Activated T-cell treated with anti-CD3 and anti-CD28 coated beads, Interleukin-2, amount 50 U/mL, for 4 hours (primary cell): Measurements from ENCODE around the gene ATP8A2. TPM values are rescaled to one million over a fixed set of nuclear protein-coding genes. Genes with fewer than 3 reads are reported as not detected.
A peak's percentile ranks its signal among the peaks of the same experiment; 100 is the strongest.
"Not testable (repeated sequence)": the region's sequence is repeated elsewhere in the genome, so short reads cannot be mapped to it uniquely, and the experiment has no call there.

Experiments used
- ATAC-seq, 2 donors: fragments of 200-7000 bp; cut with Tn5 transposase; one replicate each; pipeline ENCODE4 v1.10.0; 2021
- DNase-seq: peaks from one replicate; pipeline ENCODE4 v3.0.0-alpha.2; 2020
- H3K27me3 Mint-ChIP-seq: one replicate; pipeline ENCODE4 v1.8.0; 2021; ENCODE audit warnings: low read depth, mixed read lengths
- H3K36me3 Mint-ChIP-seq: one replicate; pipeline ENCODE4 v1.8.0; 2022; ENCODE audit warnings: mixed read lengths; ENCODE audit not compliant: insufficient read depth
- H3K4me1 Mint-ChIP-seq: one replicate; pipeline ENCODE4 v1.8.0; 2021; ENCODE audit warnings: low read depth, mixed read lengths
- H3K4me3 Mint-ChIP-seq: one replicate; pipeline ENCODE4 v1.8.0; 2021; ENCODE audit warnings: mild to moderate bottlenecking, moderate library complexity, mixed read lengths
- H3K9me3 Mint-ChIP-seq: one replicate; pipeline ENCODE4 v1.8.0; 2021; ENCODE audit warnings: mixed read lengths
- total RNA-seq, 3 donors: library from RNA; stranded (reverse); gene quantifications; one replicate each; pipeline ENCODE4 v1.2.1, GENCODE V29; 2021

ATP8A2 gene
- total RNA-seq, 3 donors from 2014 or later, result 0.22 to 0.56 (median 0.50) TPM

GRCh38 chr13:25802579-25802978 lies 430.8 kb downstream of the ATP8A2 start:
- ATAC-seq, result no peak
- H3K9me3 Mint-ChIP-seq, result peaks cover 10% of the 10 kb centered on the region
- no peak overlapping the region for H3K4me3 Mint-ChIP-seq
- peaks cover 3% of the 10 kb centered on the region for H3K4me1 Mint-ChIP-seq
- H3K27me3 Mint-ChIP-seq, result peaks cover 5% of the 10 kb centered on the region
- no peak for DNase-seq
- H3K36me3 Mint-ChIP-seq, result no peaks in the 10 kb centered on the region

GRCh38 chr13:25803641-25804040 lies 431.9 kb downstream of the ATP8A2 start:
- H3K4me3 Mint-ChIP-seq, result no peak overlapping the region
- H3K9me3 Mint-ChIP-seq, result peaks cover 10% of the 10 kb centered on the region
- ATAC-seq (no peak), DNase-seq (no peak)
- peaks cover 3% of the 10 kb centered on the region for H3K4me1 Mint-ChIP-seq
- H3K27me3 Mint-ChIP-seq, result peaks cover 5% of the 10 kb centered on the region
- no peaks in the 10 kb centered on the region for H3K36me3 Mint-ChIP-seq

GRCh38 chr13:25806264-25806974 lies 434.6 kb downstream of the ATP8A2 start:
- Mint-ChIP-seq H3K9me3 (peaks cover 10% of the 10 kb centered on the region), H3K4me1 (peaks cover 3% of the 10 kb centered on the region), H3K27me3 (peaks cover 12% of the 10 kb centered on the region), H3K4me3 (no peak overlapping the region), H3K36me3 (no peaks in the 10 kb centered on the region)
- ATAC-seq (peak; percentile 84 to 93), DNase-seq (no peak)

GRCh38 chr13:25807562-25807961 lies 435.8 kb downstream of the ATP8A2 start:
- H3K9me3 Mint-ChIP-seq, result peaks cover 17% of the 10 kb centered on the region
- no peak overlapping the region for H3K4me3 Mint-ChIP-seq
- no peaks in the 10 kb centered on the region for H3K36me3 Mint-ChIP-seq
- DNase-seq, result no peak
- ATAC-seq, result no peak
- peaks cover 3% of the 10 kb centered on the region for H3K4me1 Mint-ChIP-seq
- peaks cover 12% of the 10 kb centered on the region for H3K27me3 Mint-ChIP-seq

- Mint-ChIP-seq H3K4me1 (no peaks in the 10 kb centered on the region), H3K27me3 (peaks cover 9% of the 10 kb centered on the region), H3K36me3 (no peaks in the 10 kb centered on the region), H3K9me3 (peaks cover 10% of the 10 kb centered on the region), H3K4me3 (no peak overlapping the region)
- no peak for DNase-seq
- ATAC-seq, result no peak
These were observed 439.7 kb downstream of the ATP8A2 start for GRCh38 chr13:25811506-25811905.

- no peaks in the 10 kb centered on the region for H3K36me3 Mint-ChIP-seq
- H3K9me3 Mint-ChIP-seq, result peaks cover 7% of the 10 kb centered on the region
- H3K27me3 Mint-ChIP-seq, result peaks cover 3% of the 10 kb centered on the region
- H3K4me1 Mint-ChIP-seq, result no peaks in the 10 kb centered on the region
- DNase-seq (no peak), ATAC-seq (no peak)
- H3K4me3 Mint-ChIP-seq, result no peak overlapping the region
These were observed 444.5 kb downstream of the ATP8A2 start for GRCh38 chr13:25816239-25816638.

GRCh38 chr13:25819856-25820530 lies 448.2 kb downstream of the ATP8A2 start:
- H3K36me3 Mint-ChIP-seq, result no peaks in the 10 kb centered on the region
- ATAC-seq (no peak), DNase-seq (no peak)
- peaks cover 12% of the 10 kb centered on the region for H3K9me3 Mint-ChIP-seq
- no peaks in the 10 kb centered on the region for H3K27me3 Mint-ChIP-seq
- H3K4me3 Mint-ChIP-seq, result no peak overlapping the region
- no peaks in the 10 kb centered on the region for H3K4me1 Mint-ChIP-seq

GRCh38 chr13:25821776-25822175 lies 450.0 kb downstream of the ATP8A2 start:
- no peak for DNase-seq
- ATAC-seq, result no peak
- Mint-ChIP-seq H3K36me3 (no peaks in the 10 kb centered on the region), H3K9me3 (peaks cover 12% of the 10 kb centered on the region), H3K4me1 (no peaks in the 10 kb centered on the region), H3K27me3 (no peaks in the 10 kb centered on the region), H3K4me3 (no peak overlapping the region)

- not testable (repeated sequence) for H3K4me1 Mint-ChIP-seq, H3K4me3 Mint-ChIP-seq, H3K36me3 Mint-ChIP-seq, ATAC-seq, H3K27me3 Mint-ChIP-seq, DNase-seq
- peaks cover 12% of the 10 kb centered on the region for H3K9me3 Mint-ChIP-seq
These were observed 455.4 kb downstream of the ATP8A2 start for GRCh38 chr13:25827221-25827620.

- ATAC-seq, result no peak
- H3K4me3 Mint-ChIP-seq, result no peak overlapping the region
- H3K9me3 Mint-ChIP-seq, result peaks cover 12% of the 10 kb centered on the region
- peaks cover 4% of the 10 kb centered on the region for H3K27me3 Mint-ChIP-seq
- no peak for DNase-seq
- no peaks in the 10 kb centered on the region for H3K36me3 Mint-ChIP-seq
- H3K4me1 Mint-ChIP-seq, result no peaks in the 10 kb centered on the region
These were observed 456.2 kb downstream of the ATP8A2 start for GRCh38 chr13:25827831-25828465.

GRCh38 chr13:25833761-25834160 lies 462.0 kb downstream of the ATP8A2 start:
- Mint-ChIP-seq H3K9me3 (no peaks in the 10 kb centered on the region), H3K36me3 (no peaks in the 10 kb centered on the region), H3K4me1 (no peaks in the 10 kb centered on the region), H3K4me3 (no peak overlapping the region), H3K27me3 (no peaks in the 10 kb centered on the region)
- no peak for DNase-seq
- no peak for ATAC-seq

- no peaks in the 10 kb centered on the region for H3K4me1 Mint-ChIP-seq
These were observed 465.0 kb downstream of the ATP8A2 start for GRCh38 chr13:25836574-25837336.

GRCh38 chr13:25839371-25839770 lies 467.6 kb downstream of the ATP8A2 start:
- no peaks in the 10 kb centered on the region for H3K36me3 Mint-ChIP-seq
- no peaks in the 10 kb centered on the region for H3K9me3 Mint-ChIP-seq
- ATAC-seq, result no peak
- no peak for DNase-seq
- peaks cover 2% of the 10 kb centered on the region for H3K27me3 Mint-ChIP-seq
- no peaks in the 10 kb centered on the region for H3K4me1 Mint-ChIP-seq
- H3K4me3 Mint-ChIP-seq, result no peak overlapping the region

More at GRCh38 chr13:25836574-25837336, 465.0 kb downstream of the ATP8A2 start:
- H3K27me3 Mint-ChIP-seq, result no peaks in the 10 kb centered on the region
- no peak for ATAC-seq
- no peaks in the 10 kb centered on the region for H3K36me3 Mint-ChIP-seq
- H3K9me3 Mint-ChIP-seq, result no peaks in the 10 kb centered on the region
- DNase-seq, result no peak
- no peak overlapping the region for H3K4me3 Mint-ChIP-seq

- Mint-ChIP-seq H3K4me1 (no peaks in the 10 kb centered on the region), H3K4me3 (no peak overlapping the region), H3K36me3 (no peaks in the 10 kb centered on the region), H3K9me3 (no peaks in the 10 kb centered on the region), H3K27me3 (peaks cover 2% of the 10 kb centered on the region)
- DNase-seq (no peak), ATAC-seq (no peak)
These were observed 468.5 kb downstream of the ATP8A2 start for GRCh38 chr13:25840261-25840660.
